HepG2 (cell line): ENCODE measurements around the gene JPT2. TPM values are rescaled to one million over a fixed set of nuclear protein-coding genes. Genes with fewer than 3 reads are reported as not detected.

Experiments
- CBX1 ChIP-seq: IDR thresholded peaks from one replicate; pipeline ENCODE4 v1.6.1; 2016; ENCODE audit warnings: antibody characterized with exemption, low read depth
- CENPT ChIP-seq: sonication (generic); formaldehyde crosslinking; IDR thresholded peaks from 2 replicates; pipeline ENCODE4 v1.8.0; 2022; ENCODE audit warnings: low read depth, mild to moderate bottlenecking, moderate library complexity, missing genetic modification reagents
- DR1 ChIP-seq: sonication (generic); formaldehyde crosslinking; IDR thresholded peaks from 2 replicates; pipeline ENCODE4 v1.8.0; 2021; ENCODE audit warnings: mild to moderate bottlenecking, missing genetic modification reagents, inconsistent platforms
- HNRNPLL ChIP-seq: fragments of 200-400 bp; formaldehyde crosslinking; IDR thresholded peaks from 2 replicates; pipeline ENCODE4 v1.6.1; 2017; ENCODE audit warnings: mild to moderate bottlenecking, low read depth, low read length; ENCODE audit not compliant: poor library complexity, severe bottlenecking
- JUNB ChIP-seq: sonication (generic); formaldehyde crosslinking; IDR thresholded peaks from 2 replicates; pipeline ENCODE4 v1.8.0; 2022; ENCODE audit warnings: missing genetic modification reagents, mild to moderate bottlenecking, borderline replicate concordance
- MED1 ChIP-seq: sonication (generic); formaldehyde crosslinking; IDR thresholded peaks from 2 replicates; pipeline ENCODE4 v1.4.0; 2020; ENCODE audit warnings: missing genetic modification reagents
- RORA ChIP-seq: sonication (generic); formaldehyde crosslinking; IDR thresholded peaks from 2 replicates; pipeline ENCODE4 v1.5.0; 2020; ENCODE audit warnings: mild to moderate bottlenecking, missing genetic modification reagents, moderate library complexity
- SMYD3 ChIP-seq: sonication (generic); formaldehyde crosslinking; IDR thresholded peaks from 2 replicates; pipeline ENCODE4 v1.8.1; 2023; ENCODE audit warnings: mild to moderate bottlenecking, missing genetic modification reagents
- ZNF510 ChIP-seq: sonication (generic); formaldehyde crosslinking; IDR thresholded peaks from 2 replicates; pipeline ENCODE4 v1.4.0; 2020; ENCODE audit warnings: low read depth, mild to moderate bottlenecking, missing genetic modification reagents
- ZNF562 ChIP-seq: sonication (generic); formaldehyde crosslinking; IDR thresholded peaks from 2 replicates; pipeline ENCODE4 v1.8.0; 2022; ENCODE audit warnings: missing genetic modification reagents, borderline replicate concordance
- ZNF737 ChIP-seq: sonication (generic); formaldehyde crosslinking; IDR thresholded peaks from 2 replicates; pipeline ENCODE4 v1.5.0; 2020; ENCODE audit warnings: missing genetic modification reagents, mild to moderate bottlenecking, borderline replicate concordance
- ZNF776 ChIP-seq: sonication (generic); formaldehyde crosslinking; IDR thresholded peaks from 2 replicates; pipeline ENCODE4 v1.4.0; 2020; ENCODE audit warnings: mild to moderate bottlenecking, missing genetic modification reagents
- ZNF850 ChIP-seq: sonication (generic); formaldehyde crosslinking; conservative IDR thresholded peaks from 2 replicates; pipeline ENCODE4 v1.9.0; 2021; ENCODE audit warnings: mild to moderate bottlenecking, missing genetic modification reagents
- polyA plus RNA-seq, 8 experiments: library from polyadenylated mRNA; depleted of rRNA in 3 of 8; stranded (reverse) in 7 of 8; unstranded in 1 of 8; fragments of >200 nt; fragmentation: Illumina TruSeq in 4 of 8; extraction: Trizol in 4 of 8; gene quantifications; 2 replicates each; pipeline versions ENCODE4 v1.2.1 to v1.2.3, GENCODE V29; 2011 to 2016; ENCODE audit warnings: low read depth in 4 of 8, missing spikeins in 1 of 8, mixed read lengths in 1 of 8; ENCODE audit not compliant: insufficient read depth in 1 of 8
- total RNA-seq, 5 experiments: library from RNA; depleted of rRNA; stranded (reverse); fragments of >200 nt; fragmentation: Illumina TruSeq; extraction: Trizol; gene quantifications; 2 replicates each; pipeline ENCODE4 v1.2.3, GENCODE V29; 2016; ENCODE audit warnings: low read depth in 1 of 5
- TF ChIP-seq, protein P1 (sequence below): sonication (generic); formaldehyde crosslinking; IDR thresholded peaks from 2 replicates; pipeline ENCODE4 v1.4.0; 2020; ENCODE audit warnings: missing genetic modification reagents
- TF ChIP-seq, protein P2 (sequence below): sonication (generic); formaldehyde crosslinking; conservative IDR thresholded peaks from 2 replicates; pipeline ENCODE4 v1.8.0; 2022; ENCODE audit warnings: missing genetic modification reagents
- TF ChIP-seq, protein P3 (sequence below): sonication (generic); formaldehyde crosslinking; IDR thresholded peaks from 2 replicates; pipeline ENCODE4 v1.4.0; 2020; ENCODE audit warnings: mild to moderate bottlenecking, low read depth, missing genetic modification reagents
- TF ChIP-seq, protein P4 (sequence below): fragments of 450-650 bp; IDR thresholded peaks from 2 replicates; pipeline ENCODE4 v1.6.1; 2016
- TF ChIP-seq, protein P5 (sequence below): sonication (generic); formaldehyde crosslinking; IDR thresholded peaks from 2 replicates; pipeline ENCODE4 v1.4.0; 2020; ENCODE audit warnings: missing genetic modification reagents

The JPT2 gene
- total and polyA plus RNA-seq, 2 of the 13 experiments (the other 11 are each of a cell fraction or from before 2014, with no cell fraction given), result 53.5 to 89.4 TPM

DNA sequence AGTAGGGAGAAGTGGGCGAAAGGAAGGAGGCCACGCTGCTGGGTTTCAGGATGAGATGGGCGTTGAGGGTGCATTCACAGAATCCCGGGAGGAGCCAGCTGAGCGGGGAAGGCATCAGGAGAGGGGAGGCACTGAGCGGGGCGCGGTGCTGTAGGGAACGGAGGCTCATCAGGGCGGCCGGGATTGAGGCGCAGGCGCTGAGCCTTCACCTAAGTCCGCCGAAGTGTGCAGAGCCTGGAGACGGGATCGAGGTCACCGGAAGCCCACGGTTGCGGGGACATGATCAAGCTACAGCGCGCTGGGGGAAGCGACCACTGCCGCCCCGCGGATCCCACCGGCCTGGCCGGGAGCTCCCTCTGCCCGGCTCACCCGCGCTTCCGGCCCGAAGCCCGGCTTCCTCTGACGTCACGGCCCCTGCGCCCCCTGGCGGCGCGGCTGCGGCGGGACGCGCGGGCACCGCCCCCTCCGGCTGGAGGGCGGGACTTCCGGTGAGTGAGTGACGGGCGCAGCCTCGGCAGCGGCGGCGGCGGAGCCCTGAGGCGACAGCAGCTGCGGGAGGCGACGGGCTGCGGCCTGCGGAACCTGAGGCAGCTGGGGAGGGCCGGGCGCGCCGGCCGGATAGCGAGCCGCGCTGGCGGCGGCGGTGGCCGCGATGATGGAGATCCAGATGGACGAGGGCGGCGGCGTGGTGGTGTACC is 27.8 kb downstream of the JPT2 start, which contains the start of gene MAPK8IP3 (continued):
- TF ChIP-seq MED1 (CRISPR knock-in tag) (peak; percentile 80), HNRNPLL (peak; percentile 71), ZNF776 (CRISPR knock-in tag) (no peak; the same call in 1 of the 2 replicates), RORA (CRISPR knock-in tag) (no peak), ZNF510 (no peak), CENPT (no peak), ZNF850 (no peak), ZNF562 (CRISPR knock-in tag) (no peak), SMYD3 (no peak), DR1 (CRISPR knock-in tag) (peak; percentile 88; the same call in 1 of the 2 replicates), JUNB (CRISPR knock-in tag) (no peak), CBX1 (no peak), ZNF737 (CRISPR knock-in tag) (no peak)
- TF ChIP-seq, protein P1, sequence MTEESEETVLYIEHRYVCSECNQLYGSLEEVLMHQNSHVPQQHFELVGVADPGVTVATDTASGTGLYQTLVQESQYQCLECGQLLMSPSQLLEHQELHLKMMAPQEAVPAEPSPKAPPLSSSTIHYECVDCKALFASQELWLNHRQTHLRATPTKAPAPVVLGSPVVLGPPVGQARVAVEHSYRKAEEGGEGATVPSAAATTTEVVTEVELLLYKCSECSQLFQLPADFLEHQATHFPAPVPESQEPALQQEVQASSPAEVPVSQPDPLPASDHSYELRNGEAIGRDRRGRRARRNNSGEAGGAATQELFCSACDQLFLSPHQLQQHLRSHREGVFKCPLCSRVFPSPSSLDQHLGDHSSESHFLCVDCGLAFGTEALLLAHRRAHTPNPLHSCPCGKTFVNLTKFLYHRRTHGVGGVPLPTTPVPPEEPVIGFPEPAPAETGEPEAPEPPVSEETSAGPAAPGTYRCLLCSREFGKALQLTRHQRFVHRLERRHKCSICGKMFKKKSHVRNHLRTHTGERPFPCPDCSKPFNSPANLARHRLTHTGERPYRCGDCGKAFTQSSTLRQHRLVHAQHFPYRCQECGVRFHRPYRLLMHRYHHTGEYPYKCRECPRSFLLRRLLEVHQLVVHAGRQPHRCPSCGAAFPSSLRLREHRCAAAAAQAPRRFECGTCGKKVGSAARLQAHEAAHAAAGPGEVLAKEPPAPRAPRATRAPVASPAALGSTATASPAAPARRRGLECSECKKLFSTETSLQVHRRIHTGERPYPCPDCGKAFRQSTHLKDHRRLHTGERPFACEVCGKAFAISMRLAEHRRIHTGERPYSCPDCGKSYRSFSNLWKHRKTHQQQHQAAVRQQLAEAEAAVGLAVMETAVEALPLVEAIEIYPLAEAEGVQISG (CRISPR knock-in tag), result peak; percentile 95
- TF ChIP-seq, protein P2, sequence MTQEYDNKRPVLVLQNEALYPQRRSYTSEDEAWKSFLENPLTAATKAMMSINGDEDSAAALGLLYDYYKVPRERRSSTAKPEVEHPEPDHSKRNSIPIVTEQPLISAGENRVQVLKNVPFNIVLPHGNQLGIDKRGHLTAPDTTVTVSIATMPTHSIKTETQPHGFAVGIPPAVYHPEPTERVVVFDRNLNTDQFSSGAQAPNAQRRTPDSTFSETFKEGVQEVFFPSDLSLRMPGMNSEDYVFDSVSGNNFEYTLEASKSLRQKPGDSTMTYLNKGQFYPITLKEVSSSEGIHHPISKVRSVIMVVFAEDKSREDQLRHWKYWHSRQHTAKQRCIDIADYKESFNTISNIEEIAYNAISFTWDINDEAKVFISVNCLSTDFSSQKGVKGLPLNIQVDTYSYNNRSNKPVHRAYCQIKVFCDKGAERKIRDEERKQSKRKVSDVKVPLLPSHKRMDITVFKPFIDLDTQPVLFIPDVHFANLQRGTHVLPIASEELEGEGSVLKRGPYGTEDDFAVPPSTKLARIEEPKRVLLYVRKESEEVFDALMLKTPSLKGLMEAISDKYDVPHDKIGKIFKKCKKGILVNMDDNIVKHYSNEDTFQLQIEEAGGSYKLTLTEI (CRISPR knock-in tag), result no peak
- TF ChIP-seq, protein P3, sequence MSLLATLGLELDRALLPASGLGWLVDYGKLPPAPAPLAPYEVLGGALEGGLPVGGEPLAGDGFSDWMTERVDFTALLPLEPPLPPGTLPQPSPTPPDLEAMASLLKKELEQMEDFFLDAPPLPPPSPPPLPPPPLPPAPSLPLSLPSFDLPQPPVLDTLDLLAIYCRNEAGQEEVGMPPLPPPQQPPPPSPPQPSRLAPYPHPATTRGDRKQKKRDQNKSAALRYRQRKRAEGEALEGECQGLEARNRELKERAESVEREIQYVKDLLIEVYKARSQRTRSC, result no peak
- TF ChIP-seq, protein P4, sequence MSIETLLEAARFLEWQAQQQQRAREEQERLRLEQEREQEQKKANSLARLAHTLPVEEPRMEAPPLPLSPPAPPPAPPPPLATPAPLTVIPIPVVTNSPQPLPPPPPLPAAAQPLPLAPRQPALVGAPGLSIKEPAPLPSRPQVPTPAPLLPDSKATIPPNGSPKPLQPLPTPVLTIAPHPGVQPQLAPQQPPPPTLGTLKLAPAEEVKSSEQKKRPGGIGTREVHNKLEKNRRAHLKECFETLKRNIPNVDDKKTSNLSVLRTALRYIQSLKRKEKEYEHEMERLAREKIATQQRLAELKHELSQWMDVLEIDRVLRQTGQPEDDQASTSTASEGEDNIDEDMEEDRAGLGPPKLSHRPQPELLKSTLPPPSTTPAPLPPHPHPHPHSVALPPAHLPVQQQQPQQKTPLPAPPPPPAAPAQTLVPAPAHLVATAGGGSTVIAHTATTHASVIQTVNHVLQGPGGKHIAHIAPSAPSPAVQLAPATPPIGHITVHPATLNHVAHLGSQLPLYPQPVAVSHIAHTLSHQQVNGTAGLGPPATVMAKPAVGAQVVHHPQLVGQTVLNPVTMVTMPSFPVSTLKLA, result no peak
- TF ChIP-seq, protein P5, sequence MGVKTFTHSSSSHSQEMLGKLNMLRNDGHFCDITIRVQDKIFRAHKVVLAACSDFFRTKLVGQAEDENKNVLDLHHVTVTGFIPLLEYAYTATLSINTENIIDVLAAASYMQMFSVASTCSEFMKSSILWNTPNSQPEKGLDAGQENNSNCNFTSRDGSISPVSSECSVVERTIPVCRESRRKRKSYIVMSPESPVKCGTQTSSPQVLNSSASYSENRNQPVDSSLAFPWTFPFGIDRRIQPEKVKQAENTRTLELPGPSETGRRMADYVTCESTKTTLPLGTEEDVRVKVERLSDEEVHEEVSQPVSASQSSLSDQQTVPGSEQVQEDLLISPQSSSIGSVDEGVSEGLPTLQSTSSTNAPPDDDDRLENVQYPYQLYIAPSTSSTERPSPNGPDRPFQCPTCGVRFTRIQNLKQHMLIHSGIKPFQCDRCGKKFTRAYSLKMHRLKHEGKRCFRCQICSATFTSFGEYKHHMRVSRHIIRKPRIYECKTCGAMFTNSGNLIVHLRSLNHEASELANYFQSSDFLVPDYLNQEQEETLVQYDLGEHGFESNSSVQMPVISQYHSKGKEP (CRISPR knock-in tag), result peak; percentile 25; the same call in 1 of the 2 replicates
